ENCODE measurements around the gene GPBP1.
"Not testable (repeated sequence)": the region's sequence is repeated elsewhere in the genome, so short reads cannot be mapped to it uniquely, and the experiment has no call there.

Gene GPBP1

GRCh38 chr5:57178238-57178637 lies 4.4 kb downstream of the GPBP1 start:
- not testable (repeated sequence) for DNase-seq

GRCh38 chr5:57179262-57180200 lies 5.7 kb downstream of the GPBP1 start:
- no peak for DNase-seq

GRCh38 chr5:57181154-57181553 lies 7.3 kb downstream of the GPBP1 start:
- DNase-seq: no peak

DNA sequence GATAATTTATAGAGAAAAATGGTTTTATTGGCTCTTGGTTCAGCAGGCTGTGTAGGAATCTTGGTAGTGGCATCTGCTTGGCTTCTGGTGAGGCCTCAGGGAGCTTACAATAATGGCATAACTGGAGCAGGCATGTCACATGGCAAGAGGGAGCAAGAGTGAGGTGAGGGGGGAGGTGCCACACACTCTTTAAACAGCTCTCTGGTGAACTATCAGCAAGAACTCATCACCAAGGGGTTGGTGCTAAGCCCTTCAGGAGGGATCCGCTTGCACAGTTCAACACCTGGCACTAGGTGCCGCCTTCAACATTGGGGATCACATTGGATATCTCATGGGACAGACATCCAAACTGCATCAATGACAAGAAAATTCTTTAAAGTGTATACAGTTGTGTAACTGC lies 10.5 kb downstream of the GPBP1 start:
- no peak for DNase-seq

DNA sequence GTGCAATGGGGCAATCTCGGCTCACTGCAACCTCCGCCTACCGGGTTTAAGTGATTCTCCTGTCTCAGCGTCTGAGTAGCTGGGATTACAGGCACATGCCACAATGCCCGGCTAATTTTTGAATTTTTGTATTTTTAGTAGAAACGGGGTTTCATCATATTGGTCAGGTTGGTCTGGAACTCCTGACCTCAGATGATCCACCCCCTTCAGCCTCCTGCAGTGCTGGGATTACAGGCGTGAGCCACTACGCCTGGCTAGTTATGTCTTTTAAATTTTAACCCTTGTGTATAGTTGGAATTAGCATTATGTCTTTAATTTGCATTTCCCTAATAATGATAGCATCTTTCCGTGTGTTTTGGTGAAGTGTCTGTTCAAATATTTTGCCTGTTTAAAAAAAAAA lies 11.5 kb downstream of the GPBP1 start:
- no peak for DNase-seq

DNA sequence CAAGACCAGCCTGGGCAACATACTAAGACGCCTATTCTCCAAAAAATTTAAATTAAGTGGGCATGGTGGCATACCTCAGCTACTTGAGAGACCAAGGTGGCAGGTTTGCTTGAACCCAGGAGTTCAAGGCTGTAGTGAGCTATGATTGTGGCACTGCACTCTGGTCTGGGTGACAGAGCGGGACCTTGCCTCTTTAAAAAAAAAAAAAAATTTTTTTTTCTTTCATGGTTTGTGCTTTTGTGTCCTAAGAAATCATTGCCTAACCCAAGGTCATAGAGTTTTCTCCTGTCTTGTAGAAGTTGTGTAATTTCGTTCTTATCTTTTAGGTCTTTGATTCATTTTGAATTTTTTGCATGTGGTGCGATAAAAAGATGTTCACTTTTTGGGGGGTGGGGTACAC lies 12.3 kb downstream of the GPBP1 start:
- no peak for DNase-seq

- DNase-seq: not testable (repeated sequence)
Measured at GRCh38 chr5:57187977-57188376, 14.1 kb downstream of the GPBP1 start.

- no peak for DNase-seq
Measured at GRCh38 chr5:57189515-57189914, 15.7 kb downstream of the GPBP1 start.

GRCh38 chr5:57190593-57190992 lies 16.7 kb downstream of the GPBP1 start:
- DNase-seq: no peak

DNA sequence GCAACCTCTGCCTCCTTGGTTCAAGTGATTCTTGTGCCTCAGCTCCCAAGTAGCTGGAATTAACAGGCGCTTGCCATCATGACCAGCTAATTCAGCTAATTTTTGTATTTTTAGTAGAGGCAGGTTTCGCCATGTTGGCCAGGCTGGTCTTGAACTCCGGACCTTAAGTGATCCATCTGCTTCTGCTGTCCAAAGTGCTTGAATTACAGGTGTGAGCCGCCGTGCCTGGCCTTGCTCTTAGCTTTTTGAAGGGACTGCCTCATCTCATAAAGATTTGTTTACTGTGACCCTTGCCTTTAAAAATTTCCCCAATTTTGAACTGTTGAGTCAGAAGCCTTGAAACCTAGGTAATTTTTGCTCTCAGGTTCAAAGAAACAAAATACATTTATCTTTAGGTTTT lies 17.3 kb downstream of the GPBP1 start:
- no peak for DNase-seq

- DNase-seq: no peak
Measured at GRCh38 chr5:57191986-57192385, 18.1 kb downstream of the GPBP1 start.

GRCh38 chr5:57192832-57193231 lies 19.0 kb downstream of the GPBP1 start:
- not testable (repeated sequence) for DNase-seq

DNA sequence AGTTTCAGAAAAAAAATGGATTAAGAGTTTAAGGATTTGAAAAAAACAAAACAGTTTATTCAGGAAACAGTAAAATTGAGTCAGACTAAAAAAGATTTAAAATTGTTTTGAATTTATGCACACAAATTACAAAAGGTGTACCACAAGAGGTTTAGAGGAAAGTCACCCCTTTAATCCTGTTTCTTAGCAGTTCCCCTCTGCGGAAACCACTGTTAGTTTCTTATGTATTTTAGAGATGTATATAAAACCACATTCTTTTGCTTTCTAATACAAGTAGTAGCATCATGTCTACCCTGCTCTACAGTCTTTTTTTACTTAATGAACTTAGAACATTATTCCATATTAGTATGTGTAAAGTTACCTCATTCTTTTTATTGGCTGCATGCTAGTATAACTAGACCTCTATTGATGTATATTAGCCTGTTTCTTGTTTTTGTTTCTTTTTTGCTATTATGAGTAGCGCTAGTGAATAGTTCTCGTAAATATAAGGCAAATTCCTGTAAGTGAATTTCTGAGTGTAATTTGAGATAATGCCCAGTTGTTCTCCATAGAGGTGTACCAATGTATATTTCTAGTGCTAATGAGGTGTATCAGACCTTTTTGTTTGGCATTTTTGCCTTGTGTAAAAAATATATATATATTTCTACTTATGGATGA lies 20.0 kb downstream of the GPBP1 start:
- no peak for DNase-seq

GRCh38 chr5:57194653-57195052 lies 20.8 kb downstream of the GPBP1 start:
- no peak for DNase-seq

DNA sequence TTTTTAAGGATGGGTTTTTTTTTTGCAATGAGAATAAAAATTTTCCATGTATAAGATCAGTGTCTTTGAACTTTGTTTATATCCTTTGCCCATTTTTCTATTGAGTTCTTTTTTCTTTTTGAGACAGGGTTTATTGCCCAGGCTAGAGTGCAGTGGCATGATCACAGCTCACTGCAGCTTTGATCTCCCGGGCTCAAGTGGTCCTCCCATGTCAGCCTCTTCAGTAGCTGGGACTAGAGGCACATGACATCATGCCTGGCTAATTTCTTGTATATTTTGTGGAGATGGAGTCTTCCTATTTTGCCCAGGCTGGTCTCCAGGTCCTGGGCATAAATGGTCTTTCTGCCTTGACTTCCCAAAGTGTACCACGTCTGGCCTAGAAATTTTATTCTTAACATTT lies 21.2 kb downstream of the GPBP1 start:
- no peak for DNase-seq

DNA sequence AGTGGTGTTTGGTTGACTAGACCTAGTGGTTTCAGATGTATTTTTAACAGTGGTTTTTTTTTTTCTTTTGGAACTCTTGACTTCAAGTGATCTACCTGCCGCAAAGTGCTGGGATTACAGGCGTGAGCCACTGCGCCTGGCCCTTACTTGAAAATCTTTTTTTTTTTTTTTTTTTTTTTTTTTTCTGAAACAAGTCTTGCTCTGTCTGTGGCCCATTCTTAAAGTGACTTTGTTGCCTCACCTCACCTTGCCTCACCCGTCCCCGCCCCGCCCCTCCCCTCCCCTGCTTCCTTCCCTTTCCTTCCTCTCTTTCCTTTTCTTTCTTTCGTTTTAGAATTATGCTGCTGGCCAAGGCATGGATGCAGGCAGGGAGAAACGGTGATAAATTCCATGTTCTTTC lies 26.0 kb downstream of the GPBP1 start:
- DNase-seq: no peak

GRCh38 chr5:57202811-57203210 lies 29.0 kb downstream of the GPBP1 start:
- DNase-seq: no peak

GRCh38 chr5:57207007-57207653 lies 33.3 kb downstream of the GPBP1 start:
- DNase-seq: no peak

- no peak for DNase-seq
Measured at GRCh38 chr5:57207681-57208080, 33.8 kb downstream of the GPBP1 start.

GRCh38 chr5:57209316-57210040 lies 35.6 kb downstream of the GPBP1 start:
- DNase-seq: peak; percentile 30

DNA sequence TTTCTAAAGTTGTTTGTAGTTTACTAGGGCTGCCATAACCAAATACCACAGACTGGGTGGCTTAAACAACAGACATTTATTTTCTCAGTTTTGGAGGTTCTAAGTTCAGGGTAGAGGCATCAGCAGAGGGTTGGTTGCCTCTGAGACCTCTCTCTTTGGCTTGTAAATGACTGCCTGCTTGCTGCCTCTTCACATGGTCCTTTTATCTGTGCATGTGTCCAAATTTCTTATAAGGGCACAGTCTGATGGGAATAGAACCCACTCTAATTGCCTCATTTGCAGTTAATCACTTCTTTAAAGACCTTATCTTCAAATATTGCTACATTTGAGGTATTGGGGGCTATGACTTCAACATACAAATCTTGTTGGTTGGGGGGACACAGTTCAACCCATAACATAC lies 36.8 kb downstream of the GPBP1 start:
- DNase-seq: no peak

- DNase-seq: no peak
Measured at GRCh38 chr5:57211039-57211438, 37.2 kb downstream of the GPBP1 start.

GRCh38 chr5:57215629-57216195 lies 41.9 kb downstream of the GPBP1 start:
- DNase-seq: peak; percentile 14
